T-helper 2 cell treated with Interferon-gamma antibody and Interleukin-4, amounts not matched to agents 5 μg/mL and 100 μg/mL, for 36 hours (primary cell): Measurements from ENCODE around the gene WDPCP.

Experiments
- DNase-seq: peaks from one replicate; pipeline ENCODE4 v3.0.0; 2021; ENCODE audit warnings: low spot score
- H3K27ac Mint-ChIP-seq: one replicate; pipeline ENCODE4 v1.8.0; 2021; ENCODE audit warnings: mild to moderate bottlenecking, mixed read lengths
- H3K27me3 Mint-ChIP-seq: one replicate; pipeline ENCODE4 v1.8.0; 2021; ENCODE audit warnings: low read depth, mixed read lengths
- H3K36me3 Mint-ChIP-seq: one replicate; pipeline ENCODE4 v1.8.0; 2021; ENCODE audit warnings: low read depth, mixed read lengths
- H3K4me1 Mint-ChIP-seq: one replicate; pipeline ENCODE4 v1.8.0; 2021; ENCODE audit warnings: low read depth, mixed read lengths
- H3K4me3 Mint-ChIP-seq: one replicate; pipeline ENCODE4 v1.8.0; 2022; ENCODE audit warnings: mild to moderate bottlenecking, moderate library complexity, mixed read lengths
- H3K9me3 Mint-ChIP-seq: one replicate; pipeline ENCODE4 v1.8.0; 2021; ENCODE audit warnings: mixed read lengths

Gene WDPCP

DNA sequence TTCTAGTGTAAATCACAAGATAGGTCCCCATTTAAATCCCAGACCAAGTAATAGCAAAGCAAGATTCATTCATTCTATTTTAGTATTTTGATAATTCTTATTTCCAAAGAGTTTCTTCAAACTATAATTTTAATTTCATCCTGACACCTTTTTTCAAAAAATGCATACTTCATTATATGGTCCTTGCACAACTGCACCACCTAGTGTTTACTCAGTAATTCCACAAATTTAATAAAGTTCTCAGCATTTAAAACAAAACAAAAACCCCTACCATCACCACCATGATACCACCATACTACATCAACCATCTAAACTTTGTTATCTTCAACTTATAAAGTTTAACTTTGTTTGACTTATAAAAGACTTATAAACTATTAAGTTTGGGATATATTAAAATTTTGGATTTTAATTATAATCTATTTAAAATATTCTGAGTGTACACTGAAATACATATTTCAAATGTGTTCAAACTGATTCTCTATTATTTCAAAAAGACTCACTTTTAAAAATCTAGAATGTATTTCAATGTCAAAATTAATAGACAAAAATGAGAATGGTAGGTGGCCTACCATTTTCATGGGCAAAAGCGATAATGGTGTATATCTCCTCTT is 44.2 kb downstream of the WDPCP start:
- DNase-seq: no peak
- Mint-ChIP-seq H3K4me3 (no peak overlapping the region), H3K36me3 (no peaks in the 10 kb centered on the region), H3K4me1 (no peaks in the 10 kb centered on the region), H3K27me3 (no peaks in the 10 kb centered on the region), H3K9me3 (no peaks in the 10 kb centered on the region), H3K27ac (no peak overlapping the region)

DNA sequence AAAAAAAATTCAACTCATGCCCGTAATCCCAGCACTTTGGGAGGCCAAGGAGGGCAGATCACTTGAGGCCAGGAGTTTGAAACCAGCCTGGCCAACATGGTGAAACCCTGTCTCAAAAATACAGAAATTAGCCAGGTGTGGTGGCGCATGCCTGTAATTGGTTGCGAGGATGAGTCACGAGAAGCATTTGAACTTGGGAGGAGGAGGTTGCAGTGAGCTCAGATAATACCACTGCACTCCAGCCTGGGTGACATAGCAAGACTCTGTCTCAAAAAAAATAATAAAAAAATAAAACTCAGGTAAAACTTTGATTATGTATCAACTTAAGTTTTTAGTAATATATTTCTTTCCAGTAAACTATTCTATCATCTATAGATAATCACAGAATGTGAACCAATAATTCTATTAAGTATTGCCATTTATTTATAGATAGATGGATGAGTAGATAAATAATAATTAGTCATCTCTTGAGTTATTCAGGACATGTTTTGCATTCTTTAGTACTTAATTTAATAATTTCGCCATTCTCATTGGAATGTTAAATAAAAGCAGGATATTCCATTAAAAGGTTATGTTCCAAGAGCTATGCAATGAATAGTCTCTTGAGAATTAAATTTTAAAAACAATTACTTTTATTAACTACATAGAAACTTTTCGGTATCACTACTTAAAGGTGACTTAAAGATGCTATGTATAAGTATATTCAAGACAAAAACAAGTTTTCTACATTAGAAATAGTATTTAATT is 48.7 kb downstream of the WDPCP start:
- Mint-ChIP-seq H3K4me1 (no peaks in the 10 kb centered on the region), H3K9me3 (peaks cover 7% of the 10 kb centered on the region), H3K27ac (no peak overlapping the region), H3K36me3 (no peaks in the 10 kb centered on the region), H3K4me3 (no peak overlapping the region), H3K27me3 (no peaks in the 10 kb centered on the region)
- no peak for DNase-seq

DNA sequence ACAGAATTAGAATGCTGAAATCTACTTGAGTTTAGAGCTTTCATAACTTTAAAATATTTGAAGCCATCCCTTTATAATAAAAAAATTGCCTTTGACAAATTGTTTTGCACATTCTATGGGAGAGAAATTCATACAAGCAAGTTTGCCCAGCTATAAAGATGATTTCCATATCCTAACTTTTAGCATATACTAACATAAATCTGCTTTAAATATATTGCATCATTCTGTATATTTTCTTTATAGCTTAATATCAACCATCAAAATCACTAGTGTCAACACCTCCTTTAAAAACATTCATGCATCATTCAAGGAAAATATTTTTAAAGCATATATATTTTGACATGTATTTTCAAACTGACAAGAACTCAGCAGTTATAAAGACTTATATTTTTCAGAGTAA is 49.9 kb downstream of the WDPCP start:
- Mint-ChIP-seq H3K4me1 (no peaks in the 10 kb centered on the region), H3K4me3 (no peak overlapping the region), H3K9me3 (peaks cover 8% of the 10 kb centered on the region), H3K36me3 (no peaks in the 10 kb centered on the region), H3K27ac (no peak overlapping the region), H3K27me3 (no peaks in the 10 kb centered on the region)
- no peak for DNase-seq

GRCh38 chr2:63537306-63537705 is 51.0 kb downstream of the WDPCP start:
- no peak overlapping the region for H3K27ac Mint-ChIP-seq
- no peaks in the 10 kb centered on the region for H3K27me3 Mint-ChIP-seq
- H3K4me1 Mint-ChIP-seq: no peaks in the 10 kb centered on the region
- H3K4me3 Mint-ChIP-seq: no peak overlapping the region
- DNase-seq: no peak
- H3K9me3 Mint-ChIP-seq: peaks cover 17% of the 10 kb centered on the region
- H3K36me3 Mint-ChIP-seq: no peaks in the 10 kb centered on the region

DNA sequence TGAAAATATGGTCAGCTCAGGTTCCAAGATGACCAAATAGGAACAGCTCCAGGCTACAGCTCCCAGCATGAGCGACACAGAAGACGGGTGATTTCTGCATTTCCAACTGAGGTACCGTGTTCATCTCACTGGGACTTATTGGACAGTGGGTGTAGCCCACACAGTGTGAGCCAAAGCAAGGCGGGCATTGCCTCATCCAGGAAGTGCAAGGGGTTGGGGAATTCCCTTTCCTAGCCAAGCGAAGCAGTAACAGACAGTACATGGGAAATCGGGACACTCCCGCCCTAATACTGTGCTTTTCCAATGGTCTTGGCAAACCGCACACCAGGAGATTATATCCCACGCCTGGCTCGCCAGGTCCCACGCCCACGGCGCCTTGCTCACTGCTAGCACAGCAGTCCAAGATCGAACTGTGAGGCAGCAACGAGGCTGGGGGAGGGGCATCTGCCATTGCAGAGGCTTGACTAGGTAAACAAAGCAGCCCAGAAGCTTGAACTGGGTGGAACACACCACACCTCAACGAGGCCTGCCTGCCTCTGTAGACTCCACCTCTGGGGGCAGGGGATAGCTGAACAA is 57.5 kb downstream of the WDPCP start:
- H3K27ac Mint-ChIP-seq: no peak overlapping the region
- peaks cover 33% of the 10 kb centered on the region for H3K9me3 Mint-ChIP-seq
- no peak overlapping the region for H3K4me3 Mint-ChIP-seq
- no peaks in the 10 kb centered on the region for H3K36me3 Mint-ChIP-seq
- no peaks in the 10 kb centered on the region for H3K27me3 Mint-ChIP-seq
- H3K4me1 Mint-ChIP-seq: no peaks in the 10 kb centered on the region
- DNase-seq: no peak

- peaks cover 5% of the 10 kb centered on the region for H3K36me3 Mint-ChIP-seq
These were observed 62.4 kb downstream of the WDPCP start for GRCh38 chr2:63525905-63526304.

DNA sequence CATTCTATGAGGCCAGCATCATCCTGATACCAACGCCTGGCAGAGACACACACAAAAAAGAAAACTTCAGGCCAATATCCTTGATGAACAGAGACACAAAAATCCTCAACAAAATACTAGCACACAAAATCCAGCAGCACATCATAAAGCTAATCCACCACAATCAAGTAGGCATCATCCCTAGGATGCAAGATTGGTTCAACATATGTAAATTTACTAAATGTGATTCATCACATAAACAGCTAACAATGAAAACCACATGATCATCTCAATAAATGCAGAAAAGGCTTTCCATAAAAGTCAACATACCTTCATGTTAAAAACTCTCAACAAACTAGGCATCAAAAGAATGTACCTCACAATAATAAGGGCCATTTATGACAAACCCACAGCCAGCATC is 65.3 kb downstream of the WDPCP start:
- no peak for DNase-seq
- Mint-ChIP-seq H3K27me3 (no peaks in the 10 kb centered on the region), H3K27ac (no peak overlapping the region), H3K4me3 (no peak overlapping the region), H3K4me1 (no peaks in the 10 kb centered on the region), H3K9me3 (peaks cover 42% of the 10 kb centered on the region), H3K36me3 (peaks cover 8% of the 10 kb centered on the region)

More at GRCh38 chr2:63525905-63526304, 62.4 kb downstream of the WDPCP start:
- peaks cover 40% of the 10 kb centered on the region for H3K9me3 Mint-ChIP-seq
- no peak for DNase-seq
- H3K27me3 Mint-ChIP-seq: no peaks in the 10 kb centered on the region
- H3K4me1 Mint-ChIP-seq: no peaks in the 10 kb centered on the region
- H3K4me3 Mint-ChIP-seq: no peak overlapping the region
- no peak overlapping the region for H3K27ac Mint-ChIP-seq

- Mint-ChIP-seq H3K4me1 (no peaks in the 10 kb centered on the region), H3K4me3 (no peak overlapping the region), H3K36me3 (peaks cover 8% of the 10 kb centered on the region), H3K27me3 (no peaks in the 10 kb centered on the region), H3K27ac (no peak overlapping the region), H3K9me3 (peaks cover 39% of the 10 kb centered on the region)
- DNase-seq: no peak
These were observed 67.5 kb downstream of the WDPCP start for GRCh38 chr2:63520793-63521192.

GRCh38 chr2:63514781-63515180 is 73.5 kb downstream of the WDPCP start:
- H3K4me1 Mint-ChIP-seq: peaks cover 2% of the 10 kb centered on the region
- peaks cover 20% of the 10 kb centered on the region for H3K9me3 Mint-ChIP-seq
- no peak overlapping the region for H3K27ac Mint-ChIP-seq
- no peak overlapping the region for H3K4me3 Mint-ChIP-seq
- H3K27me3 Mint-ChIP-seq: no peaks in the 10 kb centered on the region
- no peak for DNase-seq
- no peaks in the 10 kb centered on the region for H3K36me3 Mint-ChIP-seq

GRCh38 chr2:63514237-63514716 is 74.0 kb downstream of the WDPCP start:
- Mint-ChIP-seq H3K4me1 (peaks cover 2% of the 10 kb centered on the region), H3K9me3 (peaks cover 21% of the 10 kb centered on the region), H3K36me3 (no peaks in the 10 kb centered on the region), H3K27me3 (no peaks in the 10 kb centered on the region), H3K4me3 (no peak overlapping the region), H3K27ac (no peak overlapping the region)
- DNase-seq: no peak

- Mint-ChIP-seq H3K4me1 (peaks cover 9% of the 10 kb centered on the region), H3K4me3 (peak overlapping the region; percentile 10), H3K27me3 (no peaks in the 10 kb centered on the region), H3K27ac (peak overlapping the region; percentile 46), H3K36me3 (no peaks in the 10 kb centered on the region), H3K9me3 (peaks cover 34% of the 10 kb centered on the region)
- no peak for DNase-seq
These were observed 82.0 kb downstream of the WDPCP start for GRCh38 chr2:63506320-63506719.

DNA sequence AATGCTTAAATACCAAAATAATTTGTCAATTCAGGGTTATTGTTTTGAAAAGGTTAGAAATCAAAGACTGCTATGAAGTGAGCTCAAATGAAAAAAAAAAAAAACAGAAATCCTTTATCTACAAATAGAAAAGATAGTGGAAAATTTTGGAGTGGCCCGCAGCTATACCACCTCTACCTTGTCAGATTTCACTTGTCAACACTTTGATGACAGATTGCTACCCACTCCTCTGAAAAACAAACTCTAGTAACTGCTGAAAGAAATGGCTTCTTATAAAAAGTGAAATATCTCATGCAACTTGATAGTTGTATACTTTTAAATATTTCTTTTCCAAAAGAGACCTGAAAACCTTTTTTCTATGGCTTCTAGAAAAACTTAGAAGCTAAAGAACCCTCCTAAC is 84.5 kb downstream of the WDPCP start:
- no peak for DNase-seq
- Mint-ChIP-seq H3K36me3 (no peaks in the 10 kb centered on the region), H3K27me3 (no peaks in the 10 kb centered on the region), H3K4me3 (no peak overlapping the region), H3K27ac (no peak overlapping the region), H3K4me1 (peaks cover 9% of the 10 kb centered on the region), H3K9me3 (peaks cover 13% of the 10 kb centered on the region)

GRCh38 chr2:63500398-63500797 is 87.9 kb downstream of the WDPCP start:
- H3K27ac Mint-ChIP-seq: no peak overlapping the region
- no peaks in the 10 kb centered on the region for H3K4me1 Mint-ChIP-seq
- no peak for DNase-seq
- H3K9me3 Mint-ChIP-seq: no peaks in the 10 kb centered on the region
- no peak overlapping the region for H3K4me3 Mint-ChIP-seq
- no peaks in the 10 kb centered on the region for H3K27me3 Mint-ChIP-seq
- H3K36me3 Mint-ChIP-seq: no peaks in the 10 kb centered on the region

DNA sequence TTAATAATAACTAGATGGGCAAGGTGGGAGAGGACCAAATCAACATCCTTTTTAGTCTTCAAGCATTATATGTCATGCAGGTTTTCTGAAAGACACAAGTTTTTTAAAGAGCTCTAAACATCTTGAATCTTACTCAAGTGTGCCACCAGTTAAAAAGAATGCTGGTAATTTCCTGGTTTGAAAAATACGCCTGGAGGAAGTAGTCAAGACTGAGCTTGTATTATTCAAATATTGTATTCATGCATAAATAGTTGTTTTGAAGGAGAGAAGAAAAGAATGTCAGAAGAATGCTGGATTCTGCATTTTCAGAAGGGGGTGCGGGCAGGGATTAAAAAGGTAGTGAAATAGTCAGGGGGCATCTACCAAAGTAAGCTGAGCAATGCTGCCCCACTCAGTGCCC is 90.7 kb downstream of the WDPCP start:
- Mint-ChIP-seq H3K4me3 (no peak overlapping the region), H3K36me3 (no peaks in the 10 kb centered on the region), H3K9me3 (no peaks in the 10 kb centered on the region), H3K4me1 (no peaks in the 10 kb centered on the region), H3K27me3 (no peaks in the 10 kb centered on the region), H3K27ac (no peak overlapping the region)
- DNase-seq: no peak
